Neural cell (in vitro differentiated cells): ENCODE data around the gene PPP2R3A. TPM values are rescaled to one million over a fixed set of nuclear protein-coding genes. Genes with fewer than 3 reads are reported as not detected.

Experiments used
- H2AFZ ChIP-seq: fragments of 200-600, 300-800 bp; sonication (generic), shearing (Covaris generic); 2 replicates; pipeline ENCODE4 v1.6.0; 2014; ENCODE audit warnings: low read depth, mild to moderate bottlenecking, antibody characterized with exemption, low read length, moderate library complexity
- H3F3A ChIP-seq: fragments of 200-600 bp; shearing (Covaris generic); 2 replicates; pipeline ENCODE4 v1.6.1; 2016; ENCODE audit warnings: mild to moderate bottlenecking, moderate library complexity, mixed read lengths, antibody characterized with exemption, low read length; ENCODE audit not compliant: insufficient read depth, poor library complexity, severe bottlenecking
- H3K27ac ChIP-seq: fragments of 200-600, 300-800 bp; sonication (generic), shearing (Covaris generic); 2 replicates; pipeline ENCODE4 v1.5.1; 2014; ENCODE audit warnings: mild to moderate bottlenecking, low read length, moderate library complexity
- H3K27me3 ChIP-seq: fragments of 300-800, 200-600 bp; sonication (generic), shearing (Covaris generic); 2 replicates; pipeline ENCODE4 v1.6.0; 2014; ENCODE audit warnings: mild to moderate bottlenecking, low read depth, low read length, moderate library complexity; ENCODE audit not compliant: insufficient read depth
- H3K36me3 ChIP-seq: fragments of 300-800, 200-600 bp; sonication (generic), shearing (Covaris generic); 2 replicates; pipeline ENCODE4 v1.5.1; 2014; ENCODE audit warnings: mild to moderate bottlenecking, antibody characterized with exemption, low read length, moderate library complexity; ENCODE audit not compliant: insufficient read depth
- H3K4me2 ChIP-seq: fragments of 300-800, 200-600 bp; sonication (generic), shearing (Covaris generic); 2 replicates; pipeline ENCODE4 v1.6.0; 2014; ENCODE audit warnings: mild to moderate bottlenecking, low read length
- H3K4me3 ChIP-seq: fragments of 300-800, 200-600 bp; sonication (generic), shearing (Covaris generic); 2 replicates; pipeline ENCODE4 v1.5.1; 2014; ENCODE audit warnings: mild to moderate bottlenecking, low read length, moderate library complexity
- H3K79me2 ChIP-seq: fragments of 200-600 bp; shearing (Covaris generic); replicated peaks from 2 replicates; pipeline ENCODE4 v1.6.0; 2014; ENCODE audit warnings: mild to moderate bottlenecking, low read length, moderate library complexity; ENCODE audit not compliant: insufficient read depth
- H3K9ac ChIP-seq: fragments of 300-800, 200-600 bp; sonication (generic), shearing (Covaris generic); 2 replicates; pipeline ENCODE4 v1.6.1; 2016; ENCODE audit warnings: mild to moderate bottlenecking, low read length, mixed read lengths
- H3K9me2 ChIP-seq: fragments of 200-600 bp; shearing (Covaris generic); 2 replicates; pipeline ENCODE4 v1.6.1; 2016; ENCODE audit warnings: mild to moderate bottlenecking, low read length, mixed read lengths; ENCODE audit not compliant: insufficient read depth
- H3K9me3 ChIP-seq: fragments of 200-600, 300-800 bp; sonication (generic), shearing (Covaris generic); 2 replicates; pipeline ENCODE4 v1.6.1; 2016; ENCODE audit warnings: mild to moderate bottlenecking, mixed run types, low read length, moderate library complexity, mixed read lengths
- H4K20me1 ChIP-seq: fragments of 200-600 bp; shearing (Covaris generic); 2 replicates; pipeline ENCODE4 v1.6.1; 2016; ENCODE audit warnings: mild to moderate bottlenecking, mixed run types; ENCODE audit not compliant: insufficient read depth
- CTCF ChIP-seq: fragments of 450-650 bp; IDR thresholded peaks from 2 replicates; pipeline ENCODE4 v1.5.1; 2014; ENCODE audit warnings: antibody characterized with exemption, mild to moderate bottlenecking, moderate library complexity; ENCODE audit not compliant: poor library complexity, severe bottlenecking
- EP300 ChIP-seq: fragments of 450-650 bp; conservative IDR thresholded peaks from 2 replicates; pipeline ENCODE4 v1.6.1; 2014; ENCODE audit warnings: antibody characterized with exemption, mild to moderate bottlenecking, moderate library complexity; ENCODE audit not compliant: poor library complexity, severe bottlenecking
- EZH2 ChIP-seq: fragments of 200-600, 300-800 bp; shearing (Covaris generic), sonication (generic); IDR thresholded peaks from 2 replicates; pipeline ENCODE4 v1.6.1; 2014; ENCODE audit warnings: antibody characterized with exemption, low read length, borderline replicate concordance, mild to moderate bottlenecking; ENCODE audit not compliant: insufficient read depth, poor library complexity, severe bottlenecking
- MXI1 ChIP-seq: fragments of 450-650 bp; conservative IDR thresholded peaks from 2 replicates; pipeline ENCODE4 v1.6.1; 2014; ENCODE audit warnings: antibody characterized with exemption, mild to moderate bottlenecking; ENCODE audit not compliant: poor library complexity, severe bottlenecking
- POLR2AphosphoS5 ChIP-seq: IDR thresholded peaks from 2 replicates; pipeline ENCODE4 v1.6.1; 2012
- RAD21 ChIP-seq: fragments of 450-650 bp; conservative IDR thresholded peaks from 2 replicates; pipeline ENCODE4 v1.6.1; 2014; ENCODE audit warnings: antibody characterized with exemption, mild to moderate bottlenecking, moderate library complexity
- REST ChIP-seq: IDR thresholded peaks from 2 replicates; pipeline ENCODE4 v1.6.1; 2012; ENCODE audit warnings: borderline replicate concordance
- SMC3 ChIP-seq: fragments of 450-650 bp; conservative IDR thresholded peaks from 2 replicates; pipeline ENCODE4 v1.6.1; 2014; ENCODE audit warnings: antibody characterized with exemption, mild to moderate bottlenecking, moderate library complexity; ENCODE audit not compliant: poor library complexity
- TAF1 ChIP-seq: IDR thresholded peaks from 2 replicates; pipeline ENCODE4 v1.6.1; 2012; ENCODE audit warnings: low read depth
- polyA plus RNA-seq: library from polyadenylated mRNA; depleted of rRNA; stranded (reverse); fragments of >200 nt; gene quantifications from 2 replicates; pipeline ENCODE4 v1.2.3, GENCODE V29; 2014

The PPP2R3A gene
- polyA plus RNA-seq, 1 donor from 2014 or later, result 17.9 TPM

GRCh38 chr3:136146981-136147729, 181.6 kb downstream of the PPP2R3A start:
- TF ChIP-seq EP300 (no peak), EZH2 (no peak), MXI1 (no peak), TAF1 (no peak), SMC3 (no peak), RAD21 (no peak), REST (no peak), POLR2AphosphoS5 (no peak), CTCF (no peak)
- H3K36me3 ChIP-seq, result peaks cover 16% of the 10 kb centered on the region
- H3K27me3 ChIP-seq, result no peaks in the 10 kb centered on the region
- H2AFZ ChIP-seq, result no peak overlapping the region
- no peak overlapping the region for H3K4me2 ChIP-seq
- peaks cover 32% of the 10 kb centered on the region for H3K79me2 ChIP-seq
- no peaks in the 10 kb centered on the region for H4K20me1 ChIP-seq
- no peak overlapping the region for H3K9ac ChIP-seq
- H3K4me3 ChIP-seq, result no peak overlapping the region
- H3K27ac ChIP-seq, result no peak overlapping the region
- no peaks in the 10 kb centered on the region for H3K9me2 ChIP-seq
- no peaks in the 10 kb centered on the region for H3K9me3 ChIP-seq
- no peaks in the 10 kb centered on the region for H3F3A ChIP-seq

GRCh38 chr3:136149667-136150066, 184.1 kb downstream of the PPP2R3A start:
- Histone ChIP-seq H3K9ac (no peak overlapping the region), H3K4me3 (no peak overlapping the region), H4K20me1 (no peaks in the 10 kb centered on the region), H2AFZ (no peak overlapping the region), H3K79me2 (peaks cover 47% of the 10 kb centered on the region), H3F3A (no peaks in the 10 kb centered on the region), H3K27ac (no peak overlapping the region), H3K4me2 (no peak overlapping the region), H3K9me2 (no peaks in the 10 kb centered on the region), H3K27me3 (no peaks in the 10 kb centered on the region), H3K36me3 (peaks cover 16% of the 10 kb centered on the region), H3K9me3 (no peaks in the 10 kb centered on the region)
- no peak for TF ChIP-seq REST
- no peak for TF ChIP-seq EZH2
- TF ChIP-seq EP300, result no peak
- no peak for TF ChIP-seq CTCF
- no peak for TF ChIP-seq MXI1
- TF ChIP-seq RAD21, result no peak
- no peak for TF ChIP-seq TAF1
- no peak for TF ChIP-seq POLR2AphosphoS5
- no peak for TF ChIP-seq SMC3
